ENCODE results near the gene ARID3B. TPM values are rescaled to one million over a fixed set of nuclear protein-coding genes. Genes with fewer than 3 reads are reported as not detected.

ARID3B gene
- total RNA-seq, 1 experiment from 2014 or later: 12.7 TPM

DNA sequence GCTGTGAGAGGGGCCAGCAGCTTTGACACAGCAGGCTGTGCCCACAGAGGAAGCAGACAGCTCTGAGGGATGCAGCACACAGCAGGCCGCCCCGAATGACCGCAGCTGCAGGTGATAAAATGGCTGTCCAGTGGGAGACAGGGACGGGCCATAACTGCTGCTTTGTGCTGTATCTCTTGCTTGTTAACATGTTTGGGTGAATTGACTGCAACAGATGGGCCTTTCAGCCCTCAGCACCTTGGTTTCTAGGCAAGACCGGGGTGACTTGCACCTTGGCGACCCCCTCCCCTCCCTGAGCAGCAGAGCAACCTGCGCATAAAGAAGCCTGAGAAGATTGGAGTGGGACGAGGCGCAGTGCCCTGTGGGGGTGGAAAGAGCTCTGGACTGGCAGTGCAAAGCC, 38.0 kb downstream of the ARID3B start:
- ATAC-seq (no peak), DNase-seq (ENCODE audit: low read depth, low spot score) (no peak)
- intact Hi-C loops (cut with micrococcal nuclease; ENCODE audit: unreplicated experiment) (no loop called here), in situ Hi-C loops (cut with HindIII; ENCODE audit: low pct_unique_long_range_greater_than_20kb, low sequenced_read_pairs) (no loop called here)
- CTCF ChIA-PET: no interaction called here
- Histone ChIP-seq H3K27ac (ENCODE audit: low read length) (no peak overlapping the region), H3K27me3 (ENCODE audit: control insufficient read depth, insufficient read depth, low read length) (no peaks in the 10 kb centered on the region), H3K9me3 (ENCODE audit: control insufficient read depth, insufficient read depth, low read depth, low read length) (no peaks in the 10 kb centered on the region), H3K36me3 (ENCODE audit: control insufficient read depth, insufficient read depth, low read length) (no peaks in the 10 kb centered on the region), H3K4me1 (ENCODE audit: control insufficient read depth, insufficient read depth, low read length) (no peaks in the 10 kb centered on the region), H3K4me3 (ENCODE audit: low read depth in 2 of 2, low read length in 2 of 2) (no peak overlapping the region)
- no TSS peak for BruUV-seq (replicated peaks)
- TF ChIP-seq SIN3A (IDR thresholded peaks at IDR 0.05; ENCODE audit: borderline replicate concordance, insufficient read depth, low read depth, low read length) (no peak), POLR2AphosphoS5 (IDR thresholded peaks at IDR 0.05; ENCODE audit: low read depth, low read length) (no peak), TCF7L2 (IDR thresholded peaks at IDR 0.05; ENCODE audit: low read depth, low read length) (no peak), CTCF (IDR thresholded peaks at IDR 0.05) (no peak)
- TF ChIP-seq, protein P1, sequence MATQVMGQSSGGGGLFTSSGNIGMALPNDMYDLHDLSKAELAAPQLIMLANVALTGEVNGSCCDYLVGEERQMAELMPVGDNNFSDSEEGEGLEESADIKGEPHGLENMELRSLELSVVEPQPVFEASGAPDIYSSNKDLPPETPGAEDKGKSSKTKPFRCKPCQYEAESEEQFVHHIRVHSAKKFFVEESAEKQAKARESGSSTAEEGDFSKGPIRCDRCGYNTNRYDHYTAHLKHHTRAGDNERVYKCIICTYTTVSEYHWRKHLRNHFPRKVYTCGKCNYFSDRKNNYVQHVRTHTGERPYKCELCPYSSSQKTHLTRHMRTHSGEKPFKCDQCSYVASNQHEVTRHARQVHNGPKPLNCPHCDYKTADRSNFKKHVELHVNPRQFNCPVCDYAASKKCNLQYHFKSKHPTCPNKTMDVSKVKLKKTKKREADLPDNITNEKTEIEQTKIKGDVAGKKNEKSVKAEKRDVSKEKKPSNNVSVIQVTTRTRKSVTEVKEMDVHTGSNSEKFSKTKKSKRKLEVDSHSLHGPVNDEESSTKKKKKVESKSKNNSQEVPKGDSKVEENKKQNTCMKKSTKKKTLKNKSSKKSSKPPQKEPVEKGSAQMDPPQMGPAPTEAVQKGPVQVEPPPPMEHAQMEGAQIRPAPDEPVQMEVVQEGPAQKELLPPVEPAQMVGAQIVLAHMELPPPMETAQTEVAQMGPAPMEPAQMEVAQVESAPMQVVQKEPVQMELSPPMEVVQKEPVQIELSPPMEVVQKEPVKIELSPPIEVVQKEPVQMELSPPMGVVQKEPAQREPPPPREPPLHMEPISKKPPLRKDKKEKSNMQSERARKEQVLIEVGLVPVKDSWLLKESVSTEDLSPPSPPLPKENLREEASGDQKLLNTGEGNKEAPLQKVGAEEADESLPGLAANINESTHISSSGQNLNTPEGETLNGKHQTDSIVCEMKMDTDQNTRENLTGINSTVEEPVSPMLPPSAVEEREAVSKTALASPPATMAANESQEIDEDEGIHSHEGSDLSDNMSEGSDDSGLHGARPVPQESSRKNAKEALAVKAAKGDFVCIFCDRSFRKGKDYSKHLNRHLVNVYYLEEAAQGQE (IDR thresholded peaks at IDR 0.05; ENCODE audit: insufficient read depth in 1 of 2, low read depth in 2 of 2, low read length in 1 of 2): no peak
- POLR2A ChIA-PET: no interaction called here

- intact Hi-C loops (cut with micrococcal nuclease; ENCODE audit: unreplicated experiment): no loop called here
- in situ Hi-C loops (cut with HindIII; ENCODE audit: low pct_unique_long_range_greater_than_20kb, low sequenced_read_pairs): no loop called here
- no TSS peak for BruUV-seq (replicated peaks)
- DNase-seq (ENCODE audit: low read depth, low spot score) (no peak), ATAC-seq (no peak)
- CTCF ChIA-PET: no interaction called here
- POLR2A ChIA-PET: interaction anchor here (0.6 kb wide), 1 partner anchor 378 kb away, joined by 3 read pairs; the partner anchor contains the start of gene STRA6
- no peak overlapping the region for H3K27ac ChIP-seq (ENCODE audit: low read length)
- no peaks in the 10 kb centered on the region for H3K9me3 ChIP-seq (ENCODE audit: control insufficient read depth, insufficient read depth, low read depth, low read length)
- H3K27me3 ChIP-seq (ENCODE audit: control insufficient read depth, insufficient read depth, low read length): no peaks in the 10 kb centered on the region
- no peaks in the 10 kb centered on the region; the same call in 1 of the 2 replicates for H3K4me1 ChIP-seq (ENCODE audit: control insufficient read depth, insufficient read depth, low read length)
- peaks cover 5% of the 10 kb centered on the region for H3K36me3 ChIP-seq (ENCODE audit: control insufficient read depth, insufficient read depth, low read length)
- H3K4me3 ChIP-seq (ENCODE audit: low read depth in 2 of 2, low read length in 2 of 2): no peak overlapping the region
- TF ChIP-seq SIN3A (IDR thresholded peaks at IDR 0.05; ENCODE audit: borderline replicate concordance, insufficient read depth, low read depth, low read length) (no peak), TCF7L2 (IDR thresholded peaks at IDR 0.05; ENCODE audit: low read depth, low read length) (no peak), CTCF (IDR thresholded peaks at IDR 0.05) (no peak), POLR2AphosphoS5 (IDR thresholded peaks at IDR 0.05; ENCODE audit: low read depth, low read length) (no peak)
- TF ChIP-seq, protein P1 (IDR thresholded peaks at IDR 0.05; ENCODE audit: insufficient read depth in 1 of 2, low read depth in 2 of 2, low read length in 1 of 2): no peak
Observed at GRCh38 chr15:74580538-74581350, 39.7 kb downstream of the ARID3B start.

All from Panc1 (cell line).